ENCODE results near the gene SELENOP. TPM values are rescaled to one million over a fixed set of nuclear protein-coding genes. Genes with fewer than 3 reads are reported as not detected.
A peak's percentile ranks its signal among the peaks of the same experiment; 100 is the strongest.

The SELENOP gene
- total and polyA plus RNA-seq, 2 of the 13 experiments (the other 11 are each of a cell fraction or from before 2014, with no cell fraction given): 1,895 to 2,083 TPM

DNA sequence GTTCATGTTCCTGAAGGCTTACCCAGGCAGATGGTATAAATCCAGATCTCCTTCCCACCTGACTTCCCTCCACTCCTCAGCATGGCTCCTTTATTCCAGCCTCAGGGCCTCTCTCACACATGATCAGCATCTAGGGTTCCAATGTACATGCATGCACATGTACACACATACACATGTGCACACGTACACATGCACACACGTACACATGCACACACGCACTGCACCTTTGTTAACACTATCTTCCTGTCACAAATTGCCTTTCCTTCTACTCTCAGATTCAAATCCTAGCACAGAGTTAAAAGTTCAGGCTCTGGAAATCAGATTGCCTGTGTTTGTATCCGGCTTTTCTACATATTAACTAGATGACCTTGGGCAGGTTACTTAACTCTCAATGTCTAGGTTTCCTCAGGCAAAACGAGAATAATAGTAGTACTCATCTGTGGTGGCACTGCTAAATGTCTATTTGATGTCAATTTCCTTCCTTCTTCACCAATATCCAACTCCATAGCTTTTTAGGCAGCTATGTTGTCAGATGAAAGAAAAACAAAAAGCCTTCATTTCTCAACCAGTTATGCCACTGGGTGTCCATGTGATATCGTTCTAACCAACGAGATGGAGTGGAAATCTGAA, 12.8 kb upstream of the SELENOP start (continued):
- no peak for TF ChIP-seq ZNF337 (CRISPR knock-in tag; IDR thresholded peaks at IDR 0.05; ENCODE audit: borderline replicate concordance, low read depth)
- no peak for TF ChIP-seq SMAD9 (CRISPR knock-in tag; IDR thresholded peaks at IDR 0.05)
- TF ChIP-seq MED8 (CRISPR knock-in tag; IDR thresholded peaks at IDR 0.05; ENCODE audit: insufficient replicate concordance): peak; percentile 83
- 0 out of 2 replicates have a peak, but pooled peaks have one; percentile 46 for TF ChIP-seq MIER2 (CRISPR knock-in tag; IDR thresholded peaks at IDR 0.05)
- TF ChIP-seq KLF16 (CRISPR knock-in tag; IDR thresholded peaks at IDR 0.05): peak in 1 of 2 experiments; percentile 68; a peak in 1 of 4 replicates
- TF ChIP-seq, protein P1, sequence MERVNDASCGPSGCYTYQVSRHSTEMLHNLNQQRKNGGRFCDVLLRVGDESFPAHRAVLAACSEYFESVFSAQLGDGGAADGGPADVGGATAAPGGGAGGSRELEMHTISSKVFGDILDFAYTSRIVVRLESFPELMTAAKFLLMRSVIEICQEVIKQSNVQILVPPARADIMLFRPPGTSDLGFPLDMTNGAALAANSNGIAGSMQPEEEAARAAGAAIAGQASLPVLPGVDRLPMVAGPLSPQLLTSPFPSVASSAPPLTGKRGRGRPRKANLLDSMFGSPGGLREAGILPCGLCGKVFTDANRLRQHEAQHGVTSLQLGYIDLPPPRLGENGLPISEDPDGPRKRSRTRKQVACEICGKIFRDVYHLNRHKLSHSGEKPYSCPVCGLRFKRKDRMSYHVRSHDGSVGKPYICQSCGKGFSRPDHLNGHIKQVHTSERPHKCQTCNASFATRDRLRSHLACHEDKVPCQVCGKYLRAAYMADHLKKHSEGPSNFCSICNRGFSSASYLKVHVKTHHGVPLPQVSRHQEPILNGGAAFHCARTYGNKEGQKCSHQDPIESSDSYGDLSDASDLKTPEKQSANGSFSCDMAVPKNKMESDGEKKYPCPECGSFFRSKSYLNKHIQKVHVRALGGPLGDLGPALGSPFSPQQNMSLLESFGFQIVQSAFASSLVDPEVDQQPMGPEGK (CRISPR knock-in tag; IDR thresholded peaks at IDR 0.05): no peak; the same call in 1 of the 2 replicates
- TF ChIP-seq, protein P2, sequence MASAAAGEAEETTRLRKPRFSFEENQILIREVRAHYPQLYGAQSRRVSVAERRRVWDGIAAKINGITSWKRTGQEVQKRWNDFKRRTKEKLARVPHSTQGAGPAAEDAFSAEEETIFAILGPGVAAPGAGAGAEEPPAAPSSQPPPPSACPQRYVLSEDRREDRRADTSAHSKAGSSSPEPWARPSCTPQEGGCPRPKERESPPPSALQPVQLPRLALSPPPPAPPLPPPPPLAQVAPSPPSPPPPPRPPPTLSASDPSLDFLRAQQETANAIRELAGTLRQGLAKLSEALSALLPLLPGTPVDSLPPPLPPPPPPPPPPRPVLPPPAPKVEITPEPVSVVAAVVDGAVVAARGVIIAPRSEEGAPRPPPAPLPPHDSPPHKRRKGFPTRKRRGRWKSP (CRISPR knock-in tag; IDR thresholded peaks at IDR 0.05): peak; percentile 47; the same call in 1 of the 2 replicates
- TF ChIP-seq, protein P3, sequence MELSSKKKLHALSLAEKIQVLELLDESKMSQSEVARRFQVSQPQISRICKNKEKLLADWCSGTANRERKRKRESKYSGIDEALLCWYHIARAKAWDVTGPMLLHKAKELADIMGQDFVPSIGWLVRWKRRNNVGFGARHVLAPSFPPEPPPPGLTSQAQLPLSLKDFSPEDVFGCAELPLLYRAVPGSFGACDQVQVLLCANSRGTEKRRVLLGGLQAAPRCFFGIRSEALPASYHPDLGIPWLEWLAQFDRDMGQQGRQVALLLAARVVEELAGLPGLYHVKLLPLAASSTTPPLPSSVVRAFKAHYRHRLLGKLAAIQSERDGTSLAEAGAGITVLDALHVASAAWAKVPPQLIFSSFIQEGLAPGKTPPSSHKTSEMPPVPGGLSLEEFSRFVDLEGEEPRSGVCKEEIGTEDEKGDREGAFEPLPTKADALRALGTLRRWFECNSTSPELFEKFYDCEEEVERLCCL (CRISPR knock-in tag; IDR thresholded peaks at IDR 0.05; ENCODE audit: borderline replicate concordance): no peak
- peak; percentile 65 for TF ChIP-seq ZBTB20 (CRISPR knock-in tag; IDR thresholded peaks at IDR 0.05; ENCODE audit: borderline replicate concordance, low read depth)
- TF ChIP-seq, protein P4, sequence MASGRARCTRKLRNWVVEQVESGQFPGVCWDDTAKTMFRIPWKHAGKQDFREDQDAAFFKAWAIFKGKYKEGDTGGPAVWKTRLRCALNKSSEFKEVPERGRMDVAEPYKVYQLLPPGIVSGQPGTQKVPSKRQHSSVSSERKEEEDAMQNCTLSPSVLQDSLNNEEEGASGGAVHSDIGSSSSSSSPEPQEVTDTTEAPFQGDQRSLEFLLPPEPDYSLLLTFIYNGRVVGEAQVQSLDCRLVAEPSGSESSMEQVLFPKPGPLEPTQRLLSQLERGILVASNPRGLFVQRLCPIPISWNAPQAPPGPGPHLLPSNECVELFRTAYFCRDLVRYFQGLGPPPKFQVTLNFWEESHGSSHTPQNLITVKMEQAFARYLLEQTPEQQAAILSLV (CRISPR knock-in tag; IDR thresholded peaks at IDR 0.05; ENCODE audit: borderline replicate concordance): no peak
- no peak for TF ChIP-seq SNRNP70 (IDR thresholded peaks at IDR 0.05; ENCODE audit: low read depth, low read length)
- TF ChIP-seq CENPX (CRISPR knock-in tag; IDR thresholded peaks at IDR 0.05): no peak
- no peak for TF ChIP-seq ZFP1 (CRISPR knock-in tag; IDR thresholded peaks at IDR 0.05)
- TF ChIP-seq ZFP41 (CRISPR knock-in tag; IDR thresholded peaks at IDR 0.05; ENCODE audit: borderline replicate concordance): no peak
- TF ChIP-seq, protein P5, sequence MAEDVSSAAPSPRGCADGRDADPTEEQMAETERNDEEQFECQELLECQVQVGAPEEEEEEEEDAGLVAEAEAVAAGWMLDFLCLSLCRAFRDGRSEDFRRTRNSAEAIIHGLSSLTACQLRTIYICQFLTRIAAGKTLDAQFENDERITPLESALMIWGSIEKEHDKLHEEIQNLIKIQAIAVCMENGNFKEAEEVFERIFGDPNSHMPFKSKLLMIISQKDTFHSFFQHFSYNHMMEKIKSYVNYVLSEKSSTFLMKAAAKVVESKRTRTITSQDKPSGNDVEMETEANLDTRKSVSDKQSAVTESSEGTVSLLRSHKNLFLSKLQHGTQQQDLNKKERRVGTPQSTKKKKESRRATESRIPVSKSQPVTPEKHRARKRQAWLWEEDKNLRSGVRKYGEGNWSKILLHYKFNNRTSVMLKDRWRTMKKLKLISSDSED (CRISPR knock-in tag; IDR thresholded peaks at IDR 0.05): no peak
- no peak for TF ChIP-seq SIN3A (IDR thresholded peaks at IDR 0.05; ENCODE audit: borderline replicate concordance, low read depth, low read length)
- TF ChIP-seq, protein P6, sequence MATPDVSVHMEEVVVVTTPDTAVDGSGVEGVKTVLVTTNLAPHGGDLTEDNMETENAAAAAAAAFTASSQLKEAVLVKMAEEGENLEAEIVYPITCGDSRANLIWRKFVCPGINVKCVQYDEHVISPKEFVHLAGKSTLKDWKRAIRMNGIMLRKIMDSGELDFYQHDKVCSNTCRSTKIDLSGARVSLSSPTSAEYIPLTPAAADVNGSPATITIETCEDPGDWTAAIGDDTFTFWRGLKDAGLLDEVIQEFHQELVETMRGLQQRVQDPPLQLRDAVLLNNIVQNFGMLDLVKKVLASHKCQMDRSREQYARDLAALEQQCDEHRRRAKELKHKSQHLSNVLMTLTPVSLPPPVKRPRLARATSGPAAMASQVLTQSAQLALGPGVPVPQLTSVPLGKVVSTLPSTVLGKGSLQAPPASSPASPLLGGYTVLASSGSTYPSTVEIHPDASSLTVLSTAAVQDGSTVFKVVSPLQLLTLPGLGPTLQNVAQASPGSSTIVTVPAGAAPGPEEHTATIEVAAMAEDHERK (CRISPR knock-in tag; IDR thresholded peaks at IDR 0.05; ENCODE audit: low read depth): no peak
- TF ChIP-seq SIX4 (CRISPR knock-in tag; IDR thresholded peaks at IDR 0.05): no peak
- no peak for TF ChIP-seq ZNF572 (CRISPR knock-in tag; IDR thresholded peaks at IDR 0.05)
